GM18526 (cell line): ENCODE data around the gene ACP4.

Experiments
- POLR2A ChIP-seq: IDR thresholded peaks from 3 replicates; pipeline ENCODE4 v1.6.1; 2011; ENCODE audit not compliant: insufficient read length; ENCODE audit errors: extremely low read depth

ACP4 gene

GRCh38 chr19:50796634-50797428, 6.6 kb downstream of the ACP4 start:
- TF ChIP-seq POLR2A = peak; percentile 26

- TF ChIP-seq POLR2A = no peak
Measured at GRCh38 chr19:50797429-50797780, 7.2 kb downstream of the ACP4 start.

- TF ChIP-seq POLR2A = peak; percentile 36
Measured at GRCh38 chr19:50797781-50798658, 7.8 kb downstream of the ACP4 start.

- no peak for TF ChIP-seq POLR2A
Measured at GRCh38 chr19:50798659-50799546, 8.7 kb downstream of the ACP4 start.

GRCh38 chr19:50799547-50799851, 9.3 kb downstream of the ACP4 start:
- TF ChIP-seq POLR2A = no peak

- no peak for TF ChIP-seq POLR2A
Measured at GRCh38 chr19:50801107-50801506, 10.9 kb downstream of the ACP4 start.

GRCh38 chr19:50803633-50804419, 13.6 kb downstream of the ACP4 start:
- TF ChIP-seq POLR2A = no peak

GRCh38 chr19:50804420-50805272, 14.4 kb downstream of the ACP4 start:
- TF ChIP-seq POLR2A = peak; percentile 99

GRCh38 chr19:50808856-50809255, 18.6 kb downstream of the ACP4 start:
- TF ChIP-seq POLR2A = no peak

- TF ChIP-seq POLR2A = no peak
Measured at GRCh38 chr19:50812474-50812873, 22.3 kb downstream of the ACP4 start.

GRCh38 chr19:50814883-50815282, 24.7 kb downstream of the ACP4 start:
- no peak for TF ChIP-seq POLR2A

GRCh38 chr19:50815439-50815838, 25.2 kb downstream of the ACP4 start:
- TF ChIP-seq POLR2A = no peak

GRCh38 chr19:50817941-50818858, 28.0 kb downstream of the ACP4 start:
- TF ChIP-seq POLR2A = peak; percentile 56
